PFSK-1 (cell line): ENCODE data around the gene EXO1.

Experiments used
- FOXP2 ChIP-seq: optimal IDR thresholded peaks from 2 replicates; pipeline ENCODE3; 2011; ENCODE audit warnings: borderline replicate concordance, control low read depth, inconsistent platforms; ENCODE audit not compliant: insufficient read depth; ENCODE audit errors: extremely low read length, extremely low read depth
- POLR2AphosphoS5 ChIP-seq: IDR thresholded peaks from 2 replicates; pipeline ENCODE4 v1.6.1; 2012; ENCODE audit warnings: low read depth, mild to moderate bottlenecking, control low read depth, low read length, moderate library complexity
- SIN3A ChIP-seq: IDR thresholded peaks from 2 replicates; pipeline ENCODE4 v1.6.1; 2012; ENCODE audit warnings: mild to moderate bottlenecking, low read length, moderate library complexity, borderline replicate concordance; ENCODE audit not compliant: insufficient read depth
- TAF1 ChIP-seq: IDR thresholded peaks from 2 replicates; pipeline ENCODE4 v1.6.1; 2012; ENCODE audit warnings: low read length, control low read depth, borderline replicate concordance; ENCODE audit not compliant: insufficient read depth
- TF ChIP-seq, protein P1 (sequence below), 2 experiments: IDR thresholded peaks; 2 replicates each; pipeline versions ENCODE4 v1.6.1 to v1.8.0; 2011 to 2012; ENCODE audit warnings: low read depth in 2 of 2, low read length in 2 of 2, control low read depth in 1 of 2, inconsistent platforms in 1 of 2, mild to moderate bottlenecking in 1 of 2, moderate library complexity in 1 of 2; ENCODE audit not compliant: insufficient read depth in 1 of 2

EXO1 gene

DNA sequence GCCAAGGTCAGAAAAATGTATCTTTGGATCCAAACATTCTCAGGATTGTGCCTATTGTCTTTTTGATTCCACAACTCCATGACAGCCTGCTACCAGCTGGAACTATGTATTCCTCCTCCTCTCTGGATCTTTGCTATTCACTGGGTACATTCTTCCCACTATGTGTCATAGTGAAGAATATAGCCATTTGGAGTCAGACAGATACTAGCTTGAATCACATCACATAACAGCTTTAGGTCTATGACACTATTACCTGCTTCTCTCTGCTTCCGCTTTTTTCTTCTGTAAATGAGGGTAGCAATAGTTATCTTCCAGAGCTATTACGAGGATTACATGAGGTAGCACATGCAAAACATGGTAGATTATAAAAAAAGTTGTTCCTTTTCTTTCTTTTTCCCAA, 5.4 kb upstream of the EXO1 start:
- TF ChIP-seq FOXP2 (no peak), SIN3A (no peak), TAF1 (no peak), POLR2AphosphoS5 (no peak)
- TF ChIP-seq, protein P1, sequence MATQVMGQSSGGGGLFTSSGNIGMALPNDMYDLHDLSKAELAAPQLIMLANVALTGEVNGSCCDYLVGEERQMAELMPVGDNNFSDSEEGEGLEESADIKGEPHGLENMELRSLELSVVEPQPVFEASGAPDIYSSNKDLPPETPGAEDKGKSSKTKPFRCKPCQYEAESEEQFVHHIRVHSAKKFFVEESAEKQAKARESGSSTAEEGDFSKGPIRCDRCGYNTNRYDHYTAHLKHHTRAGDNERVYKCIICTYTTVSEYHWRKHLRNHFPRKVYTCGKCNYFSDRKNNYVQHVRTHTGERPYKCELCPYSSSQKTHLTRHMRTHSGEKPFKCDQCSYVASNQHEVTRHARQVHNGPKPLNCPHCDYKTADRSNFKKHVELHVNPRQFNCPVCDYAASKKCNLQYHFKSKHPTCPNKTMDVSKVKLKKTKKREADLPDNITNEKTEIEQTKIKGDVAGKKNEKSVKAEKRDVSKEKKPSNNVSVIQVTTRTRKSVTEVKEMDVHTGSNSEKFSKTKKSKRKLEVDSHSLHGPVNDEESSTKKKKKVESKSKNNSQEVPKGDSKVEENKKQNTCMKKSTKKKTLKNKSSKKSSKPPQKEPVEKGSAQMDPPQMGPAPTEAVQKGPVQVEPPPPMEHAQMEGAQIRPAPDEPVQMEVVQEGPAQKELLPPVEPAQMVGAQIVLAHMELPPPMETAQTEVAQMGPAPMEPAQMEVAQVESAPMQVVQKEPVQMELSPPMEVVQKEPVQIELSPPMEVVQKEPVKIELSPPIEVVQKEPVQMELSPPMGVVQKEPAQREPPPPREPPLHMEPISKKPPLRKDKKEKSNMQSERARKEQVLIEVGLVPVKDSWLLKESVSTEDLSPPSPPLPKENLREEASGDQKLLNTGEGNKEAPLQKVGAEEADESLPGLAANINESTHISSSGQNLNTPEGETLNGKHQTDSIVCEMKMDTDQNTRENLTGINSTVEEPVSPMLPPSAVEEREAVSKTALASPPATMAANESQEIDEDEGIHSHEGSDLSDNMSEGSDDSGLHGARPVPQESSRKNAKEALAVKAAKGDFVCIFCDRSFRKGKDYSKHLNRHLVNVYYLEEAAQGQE (IDR thresholded peaks at IDR 0.05; ENCODE audit: insufficient read depth in 1 of 2, low read depth in 2 of 2, low read length in 2 of 2) = no peak

DNA sequence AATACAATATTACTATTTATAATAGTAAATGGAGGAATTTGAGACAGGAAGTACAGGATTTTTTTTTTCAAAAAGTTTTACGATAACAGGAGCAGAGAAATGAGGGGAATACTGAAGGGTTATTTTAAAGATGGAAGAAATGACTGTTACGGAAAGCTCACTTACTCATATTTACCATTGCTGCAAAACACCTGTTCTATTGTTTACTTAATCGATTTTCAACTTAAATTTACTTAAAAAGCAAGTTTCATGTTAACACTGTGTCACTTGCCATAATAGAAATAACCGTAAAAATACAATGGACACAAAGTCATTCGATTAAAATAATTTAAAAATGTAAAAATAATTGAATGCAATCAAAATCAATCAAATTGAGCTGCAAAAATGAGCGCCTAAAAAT, 3.4 kb upstream of the EXO1 start:
- TF ChIP-seq POLR2AphosphoS5 = no peak
- no peak for TF ChIP-seq SIN3A
- no peak for TF ChIP-seq FOXP2
- TF ChIP-seq TAF1 = no peak
- TF ChIP-seq, protein P1 (IDR thresholded peaks at IDR 0.05; ENCODE audit: insufficient read depth in 1 of 2, low read depth in 2 of 2, low read length in 2 of 2) = no peak

DNA sequence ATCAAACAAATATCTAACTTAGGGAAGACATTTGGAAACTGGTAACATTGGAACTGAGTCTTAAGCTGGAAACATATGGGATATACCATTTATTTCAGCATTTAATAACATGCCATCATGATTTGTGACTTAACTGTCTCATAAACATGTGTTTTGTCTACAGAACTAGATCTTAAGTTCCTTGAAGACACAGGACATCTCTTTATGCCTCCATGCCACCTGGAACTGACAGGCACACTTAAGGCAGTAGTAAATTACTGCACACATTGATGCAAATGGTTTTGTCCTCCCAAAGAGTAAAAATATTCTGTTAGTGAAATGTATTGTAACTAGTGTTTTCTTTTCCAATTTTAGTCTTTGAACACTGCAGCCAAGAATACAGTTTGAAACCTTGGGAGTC, 1.6 kb upstream of the EXO1 start:
- no peak for TF ChIP-seq SIN3A
- TF ChIP-seq TAF1 = no peak
- no peak for TF ChIP-seq POLR2AphosphoS5
- TF ChIP-seq FOXP2 = no peak
- TF ChIP-seq, protein P1 (IDR thresholded peaks at IDR 0.05; ENCODE audit: insufficient read depth in 1 of 2, low read depth in 2 of 2, low read length in 2 of 2) = no peak

DNA sequence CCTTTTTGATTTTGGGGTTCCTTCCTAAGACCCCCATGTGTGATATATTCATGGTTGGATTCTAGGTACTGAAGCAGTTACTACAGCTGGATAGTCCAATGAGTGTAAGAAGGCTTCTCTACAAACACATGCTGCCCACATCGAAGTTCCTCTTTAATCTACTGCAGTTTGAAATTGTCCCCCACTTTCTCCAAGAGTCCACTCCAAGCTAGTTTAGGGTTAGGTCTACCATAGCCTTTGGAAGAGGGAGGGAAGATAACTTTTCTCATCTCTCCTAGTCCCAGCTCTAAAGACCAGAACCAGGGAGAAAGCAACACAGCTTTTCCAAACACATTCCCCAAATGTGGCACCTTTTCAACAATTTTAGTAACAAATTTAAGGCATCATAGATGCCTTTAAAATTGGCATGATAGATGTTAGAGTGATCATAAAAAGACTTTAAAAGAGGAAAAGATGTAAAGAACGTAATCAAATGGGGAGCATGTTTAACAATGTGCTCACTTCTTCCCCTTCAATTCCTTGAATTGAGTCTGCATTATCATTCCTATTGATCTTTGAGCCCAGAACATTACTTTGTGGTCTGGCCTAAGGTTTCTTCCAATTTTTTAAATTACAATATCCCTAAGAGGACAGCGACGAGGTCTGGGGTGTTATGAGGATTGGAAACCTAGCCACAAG, 1.0 kb upstream of the EXO1 start:
- no peak for TF ChIP-seq FOXP2
- TF ChIP-seq SIN3A = no peak
- no peak for TF ChIP-seq TAF1
- TF ChIP-seq, protein P1 (IDR thresholded peaks at IDR 0.05; ENCODE audit: insufficient read depth in 1 of 2, low read depth in 2 of 2, low read length in 2 of 2) = no peak
- TF ChIP-seq POLR2AphosphoS5 = no peak

DNA sequence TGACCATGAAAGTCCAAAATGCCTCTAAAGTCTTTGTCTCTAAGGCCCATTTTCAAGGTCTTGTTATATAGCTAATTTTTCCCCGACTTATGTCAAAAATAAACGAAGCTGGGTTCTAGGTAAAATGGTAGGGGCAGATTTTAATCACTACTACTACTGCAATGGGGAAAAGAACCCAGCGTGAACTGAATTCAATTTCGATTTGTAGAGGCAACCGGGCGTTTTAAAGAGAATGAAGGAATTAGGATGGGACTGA, 536 bp upstream of the EXO1 start:
- TF ChIP-seq TAF1 = no peak
- no peak for TF ChIP-seq POLR2AphosphoS5
- TF ChIP-seq FOXP2 = no peak

DNA sequence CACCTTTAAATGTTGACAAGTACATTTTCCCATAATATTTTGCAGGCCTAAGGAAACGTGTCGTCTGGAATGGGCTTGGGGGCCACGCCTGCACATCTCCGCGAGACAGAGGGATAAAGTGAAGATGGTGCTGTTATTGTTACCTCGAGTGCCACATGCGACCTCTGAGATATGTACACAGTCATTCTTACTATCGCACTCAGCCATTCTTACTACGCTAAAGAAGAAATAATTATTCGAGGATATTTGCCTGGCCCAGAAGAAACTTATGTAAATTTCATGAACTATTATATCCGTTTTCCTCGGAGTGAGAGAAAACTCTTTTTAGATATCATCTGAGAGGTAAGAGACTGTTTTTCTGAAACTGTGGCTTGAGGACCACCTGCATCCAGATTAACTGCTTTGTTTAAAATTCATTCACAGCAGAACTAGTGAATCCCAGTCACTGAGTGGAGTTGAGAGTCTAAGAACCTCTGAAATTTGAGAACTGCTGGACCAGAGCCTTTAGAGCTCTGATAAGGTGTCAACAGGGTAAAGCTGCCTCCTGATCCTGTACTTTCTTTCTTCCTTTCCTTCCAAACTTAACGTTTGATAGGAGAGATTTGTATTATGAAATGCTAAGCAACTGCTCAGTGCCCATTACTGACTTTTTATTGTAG, 811 bp downstream of the EXO1 start:
- TF ChIP-seq TAF1 (no peak), POLR2AphosphoS5 (no peak), FOXP2 (no peak), SIN3A (no peak)
- TF ChIP-seq, protein P1 (IDR thresholded peaks at IDR 0.05; ENCODE audit: insufficient read depth in 1 of 2, low read depth in 2 of 2, low read length in 2 of 2) = no peak
